Neuronal stem cell (in vitro differentiated cells): ENCODE measurements around the gene KIAA0825.

Source experiments
- DNase-seq: peaks from one replicate; pipeline ENCODE4 v3.0.0-alpha.2; 2013; ENCODE audit warnings: low spot score
- H2AFZ ChIP-seq: one replicate; pipeline ENCODE4 v1.6.1; 2013; ENCODE audit warnings: mild to moderate bottlenecking, low read length, inconsistent platforms
- H2AK5ac ChIP-seq: 2 replicates; pipeline ENCODE4 v1.6.1; 2013; ENCODE audit warnings: low read depth, mild to moderate bottlenecking, inconsistent platforms, low read length, moderate library complexity, mixed read lengths
- H2BK120ac ChIP-seq: 2 replicates; pipeline ENCODE4 v1.6.1; 2013; ENCODE audit warnings: low read depth, mild to moderate bottlenecking, inconsistent platforms, low read length, moderate library complexity, mixed read lengths
- H2BK12ac ChIP-seq: one replicate; pipeline ENCODE4 v1.6.1; 2013; ENCODE audit warnings: low read length, inconsistent platforms
- H2BK15ac ChIP-seq: 2 replicates; pipeline ENCODE4 v1.6.1; 2013; ENCODE audit warnings: mild to moderate bottlenecking, low read length, inconsistent platforms, mixed read lengths
- H2BK5ac ChIP-seq: one replicate; pipeline ENCODE4 v1.6.1; 2013; ENCODE audit warnings: inconsistent platforms, mild to moderate bottlenecking, low read length, moderate library complexity
- H3K14ac ChIP-seq: one replicate; pipeline ENCODE4 v1.6.1; 2013; ENCODE audit warnings: low read length, inconsistent platforms
- H3K18ac ChIP-seq: 2 replicates; pipeline ENCODE4 v1.6.1; 2013; ENCODE audit warnings: low read length, inconsistent platforms
- H3K23ac ChIP-seq: 2 replicates; pipeline ENCODE4 v1.6.1; 2013; ENCODE audit warnings: low read depth, mild to moderate bottlenecking, mixed read lengths, low read length, inconsistent platforms; ENCODE audit not compliant: poor library complexity
- H3K27ac ChIP-seq: replicated peaks from 3 replicates; pipeline ENCODE4 v1.5.1; 2013; ENCODE audit warnings: low read length, inconsistent platforms
- H3K27me3 ChIP-seq, 3 experiments: 2 replicates each; pipeline ENCODE4 v1.6.1; 2013; ENCODE audit warnings: low read length in 3 of 3, mild to moderate bottlenecking in 2 of 3, inconsistent platforms in 1 of 3, low read depth in 1 of 3, mixed read lengths in 1 of 3, moderate library complexity in 1 of 3; ENCODE audit not compliant: control insufficient read depth in 3 of 3, insufficient read depth in 3 of 3
- H3K36me3 ChIP-seq, 2 donors: replicated peaks in 1 of 2; 2 replicates each; pipeline ENCODE4 v1.6.1; 2013; ENCODE audit warnings: low read length in 2 of 2; ENCODE audit not compliant: control insufficient read depth in 2 of 2, insufficient read depth in 2 of 2
- H3K4ac ChIP-seq: 2 replicates; pipeline ENCODE4 v1.6.1; 2013; ENCODE audit warnings: inconsistent platforms, mild to moderate bottlenecking, low read length, moderate library complexity
- H3K4me1 ChIP-seq, 2 donors: 1 replicate in 1 of 2; 2 replicates in 1 of 2; pipeline ENCODE4 v1.6.1; 2013; ENCODE audit warnings: low read length in 2 of 2, low read depth in 1 of 2; ENCODE audit not compliant: control insufficient read depth in 2 of 2, insufficient read depth in 1 of 2
- H3K4me2 ChIP-seq: one replicate; pipeline ENCODE4 v1.6.1; 2013; ENCODE audit warnings: mild to moderate bottlenecking, low read length, inconsistent platforms; ENCODE audit not compliant: insufficient read depth, poor library complexity, severe bottlenecking
- H3K4me3 ChIP-seq, 2 donors: 2 replicates each; pipeline ENCODE4 v1.5.1; 2013; ENCODE audit warnings: low read length in 2 of 2, mild to moderate bottlenecking in 2 of 2, inconsistent platforms in 1 of 2, moderate library complexity in 1 of 2
- H3K79me1 ChIP-seq: one replicate; pipeline ENCODE4 v1.6.1; 2013; ENCODE audit warnings: low read depth, mild to moderate bottlenecking, inconsistent platforms, low read length, moderate library complexity
- H3K9ac ChIP-seq: one replicate; pipeline ENCODE4 v1.6.1; 2013; ENCODE audit warnings: mild to moderate bottlenecking, low read depth, low read length, inconsistent platforms; ENCODE audit not compliant: poor library complexity
- H3K9me3 ChIP-seq, 2 donors: replicated peaks in 1 of 2; 2 replicates each; pipeline versions ENCODE3 to v1.6.1; 2013; ENCODE audit warnings: low read length in 2 of 2, mild to moderate bottlenecking in 2 of 2, inconsistent platforms in 1 of 2, low read depth in 1 of 2, mixed read lengths in 1 of 2, moderate library complexity in 1 of 2; ENCODE audit not compliant: control insufficient read depth in 2 of 2, insufficient read depth in 1 of 2
- H4K8ac ChIP-seq: one replicate; pipeline ENCODE4 v1.6.1; 2013; ENCODE audit warnings: low read depth, mild to moderate bottlenecking, inconsistent platforms, low read length, moderate library complexity
- H4K91ac ChIP-seq: one replicate; pipeline ENCODE4 v1.6.1; 2013; ENCODE audit warnings: low read length, low read depth, mild to moderate bottlenecking, inconsistent platforms; ENCODE audit not compliant: poor library complexity
- WGBS, 2 donors: extraction: QIAGEN DNeasy Blood & Tissue Kit; methylation state at CpG; one replicate each; pipeline ENCODE4 v1.1.7; 2013; ENCODE audit warnings: missing lambda C conversion rate in 2 of 2, mixed read lengths in 1 of 2; ENCODE audit not compliant: insufficient read length in 2 of 2, insufficient replicate concordance in 1 of 2; ENCODE audit errors: extremely low coverage in 2 of 2; 5-methylcytosine and 5-hydroxymethylcytosine counted together

Gene KIAA0825

GRCh38 chr5:94313696-94314095 lies 304.7 kb downstream of the KIAA0825 start:
- H3K9me3 ChIP-seq, result no peaks in the 10 kb centered on the region
- no peak overlapping the region for H4K91ac ChIP-seq
- no peak overlapping the region for H2BK5ac ChIP-seq
- H3K79me1 ChIP-seq, result no peaks in the 10 kb centered on the region
- no peak overlapping the region for H3K4ac ChIP-seq
- H2BK120ac ChIP-seq, result no peak overlapping the region
- no peak overlapping the region for H2BK12ac ChIP-seq
- DNase-seq, result no peak
- WGBS, 2 donors, result no CpG with 5 or more reads among the region's 3 CpGs
- no peak overlapping the region for H3K4me3 ChIP-seq
- no peak overlapping the region for H3K14ac ChIP-seq
- no peaks in the 10 kb centered on the region for H3K36me3 ChIP-seq
- H3K4me2 ChIP-seq, result no peak overlapping the region
- H3K18ac ChIP-seq, result no peak overlapping the region
- no peak overlapping the region for H2BK15ac ChIP-seq
- no peak overlapping the region for H3K23ac ChIP-seq
- H2AK5ac ChIP-seq, result no peak overlapping the region
- no peak overlapping the region for H2AFZ ChIP-seq
- no peak overlapping the region for H3K27ac ChIP-seq
- peaks cover 4 to 14% of the 10 kb centered on the region in 2 donors for H3K4me1 ChIP-seq
- no peak overlapping the region for H3K9ac ChIP-seq
- no peaks in the 10 kb centered on the region for H3K27me3 ChIP-seq
- H4K8ac ChIP-seq, result no peak overlapping the region

- no peak overlapping the region for H3K14ac ChIP-seq
- H3K27me3 ChIP-seq, result no peaks in the 10 kb centered on the region
- no peaks in the 10 kb centered on the region for H3K79me1 ChIP-seq
- H3K4me2 ChIP-seq, result no peak overlapping the region
- no peak overlapping the region for H4K91ac ChIP-seq
- no peaks in the 10 kb centered on the region for H3K9me3 ChIP-seq
- no peak overlapping the region for H3K4ac ChIP-seq
- H2AK5ac ChIP-seq, result no peak overlapping the region
- H3K18ac ChIP-seq, result no peak overlapping the region
- H2BK15ac ChIP-seq, result no peak overlapping the region
- H2BK5ac ChIP-seq, result no peak overlapping the region
- no peak overlapping the region for H4K8ac ChIP-seq
- H2AFZ ChIP-seq, result no peak overlapping the region
- H3K27ac ChIP-seq, result no peak overlapping the region
- WGBS, 2 donors, result no CpG with 5 or more reads among the region's 3 CpGs
- no peak overlapping the region for H3K23ac ChIP-seq
- no peaks in the 10 kb centered on the region for H3K36me3 ChIP-seq
- no peak for DNase-seq
- H2BK12ac ChIP-seq, result no peak overlapping the region
- H3K4me1 ChIP-seq, result peaks cover 4 to 14% of the 10 kb centered on the region in 2 donors
- H3K4me3 ChIP-seq, result no peak overlapping the region
- no peak overlapping the region for H2BK120ac ChIP-seq
- no peak overlapping the region for H3K9ac ChIP-seq
These were observed 305.2 kb downstream of the KIAA0825 start for GRCh38 chr5:94313188-94313587.

DNA sequence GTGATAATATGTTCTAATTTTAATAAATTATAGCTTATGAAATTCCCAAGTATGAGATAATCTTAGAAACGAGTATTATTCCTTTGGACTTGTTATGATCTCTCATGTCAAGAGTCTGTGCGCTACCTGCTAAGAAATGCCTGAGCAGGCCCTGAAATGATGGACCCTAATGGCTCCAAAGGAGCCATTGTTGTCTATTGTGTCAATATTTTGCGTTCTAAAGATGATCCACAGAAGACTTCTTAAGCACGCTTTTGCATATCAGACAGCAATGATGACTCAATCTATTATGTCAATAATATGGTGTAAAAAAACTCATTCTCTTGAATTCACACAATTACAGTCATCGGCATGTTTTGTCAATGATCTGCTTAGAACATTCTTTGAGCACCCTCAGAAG lies 306.1 kb downstream of the KIAA0825 start:
- no CpG with 5 or more reads among the region's 5 CpGs for WGBS, 2 donors
- no peak for DNase-seq

GRCh38 chr5:94310833-94311232 lies 307.6 kb downstream of the KIAA0825 start:
- Histone ChIP-seq H3K4me2 (no peak overlapping the region), H3K18ac (no peak overlapping the region), H2BK12ac (no peak overlapping the region), H3K4ac (no peak overlapping the region), H3K79me1 (no peaks in the 10 kb centered on the region), H2BK5ac (no peak overlapping the region), H3K4me3 (no peak overlapping the region), H3K27ac (no peak overlapping the region), H2BK120ac (no peak overlapping the region), H2AFZ (no peak overlapping the region), H3K27me3 (no peaks in the 10 kb centered on the region), H3K9ac (no peak overlapping the region), H3K23ac (no peak overlapping the region), H3K4me1 (peaks cover 4 to 14% of the 10 kb centered on the region in 2 donors), H4K8ac (no peak overlapping the region), H3K9me3 (no peaks in the 10 kb centered on the region), H2AK5ac (no peak overlapping the region), H3K36me3 (no peaks in the 10 kb centered on the region), H4K91ac (no peak overlapping the region), H3K14ac (no peak overlapping the region), H2BK15ac (no peak overlapping the region)
- WGBS, 2 donors, result no CpG with 5 or more reads among the region's 1 CpG
- DNase-seq, result no peak

More for the DNA sequence above, 306.1 kb downstream of the KIAA0825 start:
- H4K91ac ChIP-seq, result no peak overlapping the region
- H3K4ac ChIP-seq, result no peak overlapping the region
- no peaks in the 10 kb centered on the region for H3K27me3 ChIP-seq
- no peak overlapping the region for H3K18ac ChIP-seq
- no peak overlapping the region for H3K4me3 ChIP-seq
- no peak overlapping the region for H3K9ac ChIP-seq
- H2BK5ac ChIP-seq, result no peak overlapping the region
- peaks cover 4 to 14% of the 10 kb centered on the region in 2 donors for H3K4me1 ChIP-seq
- H2BK120ac ChIP-seq, result no peak overlapping the region
- no peaks in the 10 kb centered on the region for H3K9me3 ChIP-seq
- no peak overlapping the region for H2BK12ac ChIP-seq
- H3K79me1 ChIP-seq, result no peaks in the 10 kb centered on the region
- no peak overlapping the region for H3K14ac ChIP-seq
- no peak overlapping the region for H4K8ac ChIP-seq
- no peaks in the 10 kb centered on the region for H3K36me3 ChIP-seq
- H3K23ac ChIP-seq, result no peak overlapping the region
- H2AFZ ChIP-seq, result no peak overlapping the region
- no peak overlapping the region for H3K4me2 ChIP-seq
- no peak overlapping the region for H3K27ac ChIP-seq
- no peak overlapping the region for H2AK5ac ChIP-seq
- H2BK15ac ChIP-seq, result no peak overlapping the region
